ENCODE results near the gene FRS2. TPM values are rescaled to one million over a fixed set of nuclear protein-coding genes. Genes with fewer than 3 reads are reported as not detected.

Gene FRS2
- total RNA-seq, result 22.0 and 22.2 TPM in 2 replicates

GRCh38 chr12:69470189-69471075, at the start of gene FRS2:
TSS of gene FRS2 (plus strand) at chr12:69470388. CDS start at chr12:69569031, 98,643 bp downstream.

GRCh38 chr12:69585189-69586062, 115.2 kb downstream of the FRS2 start, which contains the start of gene CCT2:
TSS of gene CCT2 (plus strand) at chr12:69585459. CDS start at chr12:69585522, 63 bp downstream.

GRCh38 chr12:69610729-69611128, 140.5 kb downstream of the FRS2 start, which contains the start of gene LRRC10:
TSS of gene LRRC10 (minus strand) at chr12:69610907. CDS start at chr12:69610838, 69 bp downstream.

Other genes starting within 250 kb of the FRS2 start
- gene CPSF6, start 230.8 kb upstream of the FRS2 start, total RNA-seq, result 13.4 and 24.8 TPM in 2 replicates
- gene LYZ, start 122.0 kb upstream of the FRS2 start, total RNA-seq, result not detected in 2 replicates
- 9.5 and 17.8 TPM in 2 replicates for gene YEATS4, start 110.6 kb upstream of the FRS2 start, total RNA-seq
- gene CCT2, start 115.1 kb downstream of the FRS2 start, total RNA-seq, result 156 and 278 TPM in 2 replicates
- gene LRRC10, start 140.5 kb downstream of the FRS2 start, total RNA-seq, result not detected in 2 replicates
- 0.11 TPM in 1 of 2 replicates, not detected in the other for gene BEST3, start 228.9 kb downstream of the FRS2 start, total RNA-seq

Data from dermis lymphatic vessel endothelial cell (primary cell).